Upper lobe of left lung (tissue), 4 donors: ENCODE data around the gene ZNF787.

Experiments used
- CTCF ChIP-seq, 6 experiments: fragments of 450-650 bp in 4 of 6; fragments of 200-600 bp in 2 of 6; sonication (generic) in 2 of 6; IDR thresholded peaks; one replicate each; pipeline ENCODE4 v1.5.1; 2016 to 2019; ENCODE audit warnings: antibody characterized with exemption in 6 of 6
- EP300 ChIP-seq, 4 donors: sonication (generic); formaldehyde crosslinking; IDR thresholded peaks; one replicate each; pipeline ENCODE4 v1.5.1; 2017; ENCODE audit warnings: antibody characterized with exemption in 4 of 4, control low read depth in 2 of 4
- POLR2A ChIP-seq, 4 donors: fragments of 450-650 bp; IDR thresholded peaks; one replicate each; pipeline ENCODE4 v1.5.1; 2016 to 2017; ENCODE audit warnings: antibody characterized with exemption in 4 of 4, mild to moderate bottlenecking in 2 of 4
- POLR2AphosphoS5 ChIP-seq, 2 donors: sonication (generic); formaldehyde crosslinking; IDR thresholded peaks; one replicate each; pipeline ENCODE4 v1.5.1; 2017; ENCODE audit warnings: antibody characterized with exemption in 2 of 2

- no peak for TF ChIP-seq CTCF (IDR thresholded peaks at IDR 0.05)
- TF ChIP-seq POLR2A (IDR thresholded peaks at IDR 0.05), result no peak
- no peak for TF ChIP-seq EP300 (IDR thresholded peaks at IDR 0.05)
- TF ChIP-seq POLR2AphosphoS5 (IDR thresholded peaks at IDR 0.05), result no peak
Observed at GRCh38 chr19:56096665-56097064, 24.4 kb downstream of the ZNF787 start.
